Bronchial epithelial cell (primary cell): Measurements from ENCODE around the gene ESRP2. TPM values are rescaled to one million over a fixed set of nuclear protein-coding genes. Genes with fewer than 3 reads are reported as not detected.

Experiments used
- DNase-seq: peaks from one replicate; pipeline ENCODE4 v3.0.0-alpha.2; 2010; ENCODE audit warnings: low read depth
- FAIRE-seq: peaks from 2 replicates; lab custom pipeline; 2011; peaks lifted over from hg19 to GRCh38; lab: Jason Lieb, UNC
- H3K27me3 ChIP-seq: 2 replicates; pipeline ENCODE4 v1.5.1; 2011; ENCODE audit warnings: low read length; ENCODE audit not compliant: control insufficient read depth, insufficient read depth
- H3K36me3 ChIP-seq: 2 replicates; pipeline ENCODE4 v1.5.1; 2011; ENCODE audit warnings: low read length; ENCODE audit not compliant: control insufficient read depth, insufficient read depth
- H3K4me3 ChIP-seq: 2 replicates; pipeline ENCODE4 v1.5.1; 2011; ENCODE audit warnings: mild to moderate bottlenecking, low read depth, low read length, control low read depth
- total RNA-seq: library from RNA; depleted of rRNA; stranded (reverse); fragments of >200 nt; gene quantifications from 2 replicates; pipeline ENCODE4 v1.2.1, GENCODE V29; 2014
- TF ChIP-seq, protein P1 (sequence below): IDR thresholded peaks from 2 replicates; pipeline ENCODE4 v1.5.1; 2011; ENCODE audit warnings: mild to moderate bottlenecking, moderate library complexity, low read length, control low read depth, inconsistent platforms; ENCODE audit not compliant: insufficient read depth, severe bottlenecking

ESRP2 gene
- total RNA-seq, 1 donor from 2014 or later = 49.0 TPM

DNA sequence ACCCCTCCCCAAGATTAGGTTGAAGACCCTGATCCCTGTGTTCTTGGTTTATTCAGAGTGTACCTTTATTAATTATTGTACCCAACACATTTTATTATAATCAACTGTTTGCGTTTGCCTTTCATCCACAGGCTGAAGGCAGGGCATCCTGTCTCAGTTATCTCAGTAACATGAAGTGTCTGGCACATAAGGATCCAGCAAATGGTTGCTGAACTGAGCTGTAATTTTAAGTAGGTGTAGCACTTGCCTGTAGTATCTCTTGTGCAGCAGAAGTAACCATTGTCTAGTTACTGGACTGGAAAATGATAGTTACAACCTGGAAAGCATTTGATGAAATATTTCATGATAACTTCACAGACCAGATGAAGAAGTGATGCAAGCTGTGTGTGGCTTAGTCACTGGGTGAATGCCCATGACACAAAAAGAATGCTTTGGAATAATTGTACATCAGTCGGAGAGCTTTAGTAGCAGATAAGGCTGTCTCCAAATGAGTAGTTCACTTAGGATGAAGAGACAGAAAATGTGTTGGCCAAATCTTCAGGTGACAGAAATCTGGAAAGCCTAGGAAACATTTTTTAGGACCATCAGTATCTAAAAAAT lies 56.6 kb downstream of the ESRP2 start:
- H3K36me3 ChIP-seq = peaks cover 1% of the 10 kb centered on the region
- FAIRE-seq (no peak), DNase-seq (no peak)

More for the DNA sequence above, 56.6 kb downstream of the ESRP2 start:
- Histone ChIP-seq H3K4me3 (no peak overlapping the region), H3K27me3 (no peaks in the 10 kb centered on the region)
- TF ChIP-seq, protein P1, sequence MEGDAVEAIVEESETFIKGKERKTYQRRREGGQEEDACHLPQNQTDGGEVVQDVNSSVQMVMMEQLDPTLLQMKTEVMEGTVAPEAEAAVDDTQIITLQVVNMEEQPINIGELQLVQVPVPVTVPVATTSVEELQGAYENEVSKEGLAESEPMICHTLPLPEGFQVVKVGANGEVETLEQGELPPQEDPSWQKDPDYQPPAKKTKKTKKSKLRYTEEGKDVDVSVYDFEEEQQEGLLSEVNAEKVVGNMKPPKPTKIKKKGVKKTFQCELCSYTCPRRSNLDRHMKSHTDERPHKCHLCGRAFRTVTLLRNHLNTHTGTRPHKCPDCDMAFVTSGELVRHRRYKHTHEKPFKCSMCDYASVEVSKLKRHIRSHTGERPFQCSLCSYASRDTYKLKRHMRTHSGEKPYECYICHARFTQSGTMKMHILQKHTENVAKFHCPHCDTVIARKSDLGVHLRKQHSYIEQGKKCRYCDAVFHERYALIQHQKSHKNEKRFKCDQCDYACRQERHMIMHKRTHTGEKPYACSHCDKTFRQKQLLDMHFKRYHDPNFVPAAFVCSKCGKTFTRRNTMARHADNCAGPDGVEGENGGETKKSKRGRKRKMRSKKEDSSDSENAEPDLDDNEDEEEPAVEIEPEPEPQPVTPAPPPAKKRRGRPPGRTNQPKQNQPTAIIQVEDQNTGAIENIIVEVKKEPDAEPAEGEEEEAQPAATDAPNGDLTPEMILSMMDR = no peak

Other genes starting within 250 kb of the ESRP2 start
- not detected in 2 replicates for gene DPEP2, start 236.6 kb downstream of the ESRP2 start, total RNA-seq
- not detected in 2 replicates for gene DPEP2NB, start 220.2 kb downstream of the ESRP2 start, total RNA-seq
- gene DDX28, start 212.9 kb downstream of the ESRP2 start, total RNA-seq = 10.9 and 16.3 TPM in 2 replicates
- gene DUS2, start 212.8 kb downstream of the ESRP2 start, total RNA-seq = 23.7 and 24.1 TPM in 2 replicates
- 5.6 and 5.8 TPM in 2 replicates for gene NFATC3, start 150.8 kb downstream of the ESRP2 start, total RNA-seq
- 8.2 and 9.2 TPM in 2 replicates for gene PLA2G15, start 9.2 kb upstream of the ESRP2 start, total RNA-seq
- gene SLC7A6, start 28.4 kb upstream of the ESRP2 start, total RNA-seq = 9.1 and 19.7 TPM in 2 replicates
- gene SLC7A6OS, start 74.8 kb upstream of the ESRP2 start, total RNA-seq = 17.4 and 19.3 TPM in 2 replicates
- gene PRMT7, start 74.9 kb upstream of the ESRP2 start, total RNA-seq = 23.9 and 36.9 TPM in 2 replicates
- gene SMPD3, start 212.4 kb upstream of the ESRP2 start, total RNA-seq = under 0.01 TPM in 1 of 2 replicates, not detected in the other